HG02938 (cell line): Measurements from ENCODE around the gene LCMT1.

Experiments used
- ATAC-seq: cut with Tn5 transposase; IDR thresholded peaks from one replicate; pipeline ENCODE4 v1.9.1; 2021; ENCODE audit warnings: mild to moderate bottlenecking, moderate library complexity; ENCODE audit not compliant: unreplicated experiment

Gene LCMT1

GRCh38 chr16:25187491-25187795, 75.9 kb downstream of the LCMT1 start:
- no peak for ATAC-seq

- no peak for ATAC-seq
Measured at GRCh38 chr16:25189305-25189704, 77.8 kb downstream of the LCMT1 start.

- no peak for ATAC-seq
Measured at GRCh38 chr16:25192096-25192495, 80.6 kb downstream of the LCMT1 start.

- no peak for ATAC-seq
Measured at GRCh38 chr16:25194273-25194878, 82.8 kb downstream of the LCMT1 start.

- no peak for ATAC-seq
Measured at GRCh38 chr16:25198021-25198420, 86.5 kb downstream of the LCMT1 start.

- no peak for ATAC-seq
Measured at GRCh38 chr16:25199457-25199856, 87.9 kb downstream of the LCMT1 start.

GRCh38 chr16:25210758-25211157, 99.2 kb downstream of the LCMT1 start:
- ATAC-seq = no peak

- ATAC-seq = no peak
Measured at GRCh38 chr16:25212636-25213035, 101.1 kb downstream of the LCMT1 start.

- no peak for ATAC-seq
Measured at GRCh38 chr16:25213709-25214397, 102.3 kb downstream of the LCMT1 start.

- ATAC-seq = no peak
Measured at GRCh38 chr16:25217112-25217511, 105.6 kb downstream of the LCMT1 start.

- no peak for ATAC-seq
Measured at GRCh38 chr16:25217921-25218320, 106.4 kb downstream of the LCMT1 start.

GRCh38 chr16:25219070-25219737, 107.7 kb downstream of the LCMT1 start:
- ATAC-seq = no peak

- no peak for ATAC-seq
Measured at GRCh38 chr16:25222959-25223358, 111.4 kb downstream of the LCMT1 start.

GRCh38 chr16:25223964-25224363, 112.4 kb downstream of the LCMT1 start:
- ATAC-seq = no peak

GRCh38 chr16:25224731-25225319, 113.3 kb downstream of the LCMT1 start:
- no peak for ATAC-seq
